ENCODE results near the gene CHIA.
A peak's percentile ranks its signal among the peaks of the same experiment; 100 is the strongest.
"Not testable (repeated sequence)": the region's sequence is repeated elsewhere in the genome, so short reads cannot be mapped to it uniquely, and the experiment has no call there.

Gene CHIA

DNA sequence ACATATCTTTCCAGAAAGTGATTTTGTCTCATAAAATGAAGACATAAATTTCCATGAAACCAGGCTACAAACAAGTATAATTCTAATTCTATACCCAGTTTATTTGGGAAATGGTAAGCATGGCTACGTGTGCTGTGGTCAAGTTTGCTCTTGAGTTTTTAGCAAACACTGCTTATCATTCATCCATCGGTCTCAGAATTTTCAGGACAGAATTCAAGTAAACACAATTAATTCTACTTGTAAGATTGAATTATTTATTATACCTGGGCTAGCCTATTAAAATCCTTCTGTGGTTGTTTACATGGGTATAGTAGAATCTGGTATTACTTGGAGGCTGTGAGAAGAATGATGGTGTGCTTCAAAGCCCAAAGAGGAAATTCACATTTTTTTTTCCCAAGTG is 68.3 kb downstream of the CHIA start:
- no peak overlapping the region for H3K4me3 ChIP-seq (ENCODE audit: control insufficient read depth, low read depth, low read length)
- TF ChIP-seq, protein P1, sequence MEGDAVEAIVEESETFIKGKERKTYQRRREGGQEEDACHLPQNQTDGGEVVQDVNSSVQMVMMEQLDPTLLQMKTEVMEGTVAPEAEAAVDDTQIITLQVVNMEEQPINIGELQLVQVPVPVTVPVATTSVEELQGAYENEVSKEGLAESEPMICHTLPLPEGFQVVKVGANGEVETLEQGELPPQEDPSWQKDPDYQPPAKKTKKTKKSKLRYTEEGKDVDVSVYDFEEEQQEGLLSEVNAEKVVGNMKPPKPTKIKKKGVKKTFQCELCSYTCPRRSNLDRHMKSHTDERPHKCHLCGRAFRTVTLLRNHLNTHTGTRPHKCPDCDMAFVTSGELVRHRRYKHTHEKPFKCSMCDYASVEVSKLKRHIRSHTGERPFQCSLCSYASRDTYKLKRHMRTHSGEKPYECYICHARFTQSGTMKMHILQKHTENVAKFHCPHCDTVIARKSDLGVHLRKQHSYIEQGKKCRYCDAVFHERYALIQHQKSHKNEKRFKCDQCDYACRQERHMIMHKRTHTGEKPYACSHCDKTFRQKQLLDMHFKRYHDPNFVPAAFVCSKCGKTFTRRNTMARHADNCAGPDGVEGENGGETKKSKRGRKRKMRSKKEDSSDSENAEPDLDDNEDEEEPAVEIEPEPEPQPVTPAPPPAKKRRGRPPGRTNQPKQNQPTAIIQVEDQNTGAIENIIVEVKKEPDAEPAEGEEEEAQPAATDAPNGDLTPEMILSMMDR (conservative IDR thresholded peaks at IDR 0.05; ENCODE audit: control insufficient read depth, insufficient read depth, low read depth, low read length) = no peak
- DNase-seq (ENCODE audit: low read depth) = no peak

DNA sequence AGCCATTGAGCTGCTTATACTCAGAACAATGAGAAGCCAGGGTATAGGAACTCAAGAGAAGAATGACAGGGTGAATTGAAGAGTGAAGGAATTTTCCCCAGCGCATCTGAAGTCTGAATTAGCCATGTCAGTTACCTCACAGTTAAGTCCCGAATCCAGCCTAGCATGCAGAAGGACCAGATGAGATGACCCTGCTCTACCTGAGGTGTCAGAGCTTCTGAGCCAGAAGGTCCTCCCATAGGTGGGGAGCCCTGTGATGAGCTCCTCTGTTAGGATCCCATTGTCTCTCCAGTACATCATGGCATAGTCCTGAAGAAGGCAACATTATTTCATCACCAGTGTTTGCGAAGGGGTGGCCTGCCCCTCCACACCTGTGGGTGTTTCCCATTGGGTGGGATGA is 68.7 kb downstream of the CHIA start:
- TF ChIP-seq, protein P1 (conservative IDR thresholded peaks at IDR 0.05; ENCODE audit: control insufficient read depth, insufficient read depth, low read depth, low read length) = no peak
- H3K4me3 ChIP-seq (ENCODE audit: control insufficient read depth, low read depth, low read length) = no peak overlapping the region

DNA sequence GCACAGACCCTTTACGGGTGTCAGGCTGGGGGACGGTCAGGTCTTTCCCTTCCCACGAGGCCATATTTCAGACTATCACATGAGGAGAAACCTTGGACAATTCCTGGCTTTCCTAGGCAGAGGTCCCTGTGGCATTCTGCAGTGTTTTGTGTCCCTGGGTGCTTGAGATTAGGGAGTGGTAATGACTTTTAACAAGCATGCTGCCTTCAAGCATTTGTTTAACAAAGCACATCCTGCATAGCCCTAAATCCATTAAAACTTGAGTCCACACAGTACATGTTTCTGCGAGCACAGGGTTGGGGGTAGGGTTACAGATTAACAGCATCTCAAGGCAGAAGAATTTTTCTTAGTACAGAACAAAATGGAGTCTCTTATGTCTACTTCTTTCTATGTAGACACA is 69.6 kb downstream of the CHIA start:
- DNase-seq (ENCODE audit: low read depth); H3K4me3 ChIP-seq (ENCODE audit: control insufficient read depth, low read depth, low read length): not testable (repeated sequence)

More for the DNA sequence above, 68.7 kb downstream of the CHIA start:
- no peak for DNase-seq (ENCODE audit: low read depth)

DNA sequence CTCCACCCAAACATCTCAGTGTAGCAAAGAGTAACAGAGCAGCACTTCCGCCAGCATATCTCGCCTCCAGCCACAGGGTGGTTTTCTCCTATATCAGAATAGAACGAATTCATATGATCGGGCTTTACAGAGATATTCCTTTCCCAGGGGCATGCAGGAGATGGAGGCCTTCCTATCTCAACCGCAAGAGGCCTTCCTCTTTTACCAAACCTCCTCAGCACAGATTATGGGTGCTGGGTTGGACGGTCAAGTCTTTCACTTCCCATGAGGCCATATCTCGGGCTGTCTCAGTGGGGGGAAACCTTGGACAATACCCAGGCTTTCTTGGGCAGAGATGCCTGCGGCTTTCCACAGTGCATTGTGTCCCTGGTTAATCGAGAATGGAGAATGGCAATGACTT is 71.1 kb downstream of the CHIA start:
- TF ChIP-seq, protein P1 (conservative IDR thresholded peaks at IDR 0.05; ENCODE audit: control insufficient read depth, insufficient read depth, low read depth, low read length) = no peak
- no peak overlapping the region for H3K4me3 ChIP-seq (ENCODE audit: control insufficient read depth, low read depth, low read length)
- no peak for DNase-seq (ENCODE audit: low read depth)

DNA sequence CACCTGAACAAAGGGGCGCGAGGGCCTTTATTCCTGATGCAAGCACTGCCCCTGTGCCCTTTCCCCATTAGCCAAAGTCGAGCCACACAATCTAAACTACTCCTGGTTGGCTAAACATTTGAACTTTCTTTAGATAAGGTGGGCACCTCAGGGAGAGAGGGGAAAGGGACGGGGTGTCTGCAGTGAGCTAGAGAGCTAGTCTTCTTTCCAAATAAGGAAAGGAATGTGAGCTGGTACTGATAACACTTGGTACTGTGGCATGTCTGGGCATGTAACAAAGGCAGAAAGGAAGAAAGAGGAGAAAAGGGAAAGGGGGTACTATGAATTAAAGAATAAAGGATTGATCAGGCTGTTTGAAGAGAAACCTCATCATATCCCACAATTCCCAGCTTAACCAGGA is 74.0 kb downstream of the CHIA start:
- TF ChIP-seq, protein P1 (conservative IDR thresholded peaks at IDR 0.05; ENCODE audit: control insufficient read depth, insufficient read depth, low read depth, low read length) = no peak
- H3K4me3 ChIP-seq (ENCODE audit: control insufficient read depth, low read depth, low read length) = no peak overlapping the region
- DNase-seq (ENCODE audit: low read depth) = no peak

DNA sequence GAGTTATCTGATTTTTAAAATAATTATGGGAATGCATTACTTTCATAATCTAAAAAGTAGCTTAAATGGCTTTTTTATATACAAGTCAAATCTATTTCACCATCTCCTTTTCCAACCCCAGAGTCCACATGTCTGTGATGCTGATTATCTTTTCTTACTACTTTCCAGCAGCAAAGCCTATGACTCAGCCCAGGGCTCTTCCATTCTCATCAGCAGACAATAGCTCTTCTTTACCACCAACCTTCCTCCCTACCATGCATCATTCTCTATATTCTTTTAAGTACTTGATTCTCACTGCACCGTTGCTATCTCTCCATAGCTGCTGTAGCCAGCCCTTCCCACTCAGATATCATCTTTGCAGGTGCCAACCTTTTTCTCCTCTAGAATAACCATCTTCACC is 75.6 kb downstream of the CHIA start:
- TF ChIP-seq, protein P1 (conservative IDR thresholded peaks at IDR 0.05; ENCODE audit: control insufficient read depth, insufficient read depth, low read depth, low read length) = no peak
- H3K4me3 ChIP-seq (ENCODE audit: control insufficient read depth, low read depth, low read length) = no peak overlapping the region
- peak; percentile 42 for DNase-seq (ENCODE audit: low read depth)

DNA sequence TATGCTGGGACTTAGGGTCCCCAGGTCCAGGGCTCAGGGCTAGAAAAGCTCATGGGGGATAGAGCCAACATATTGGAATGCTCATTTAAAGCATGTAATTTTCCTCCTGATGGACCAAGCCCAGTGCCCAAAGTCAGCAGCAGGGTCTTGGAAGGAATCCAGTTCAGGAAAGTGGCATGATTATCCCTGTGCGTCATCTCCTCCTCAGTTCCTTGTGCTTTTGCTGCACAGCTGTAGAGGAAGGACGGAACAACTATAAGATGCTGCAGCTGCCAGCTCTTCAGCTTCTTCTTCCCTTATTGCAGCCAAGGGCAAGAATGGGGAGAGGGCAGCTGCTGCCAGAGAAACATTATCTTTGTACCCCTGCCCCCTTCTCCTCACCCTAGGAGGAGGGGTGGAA is 78.5 kb downstream of the CHIA start:
- TF ChIP-seq, protein P1 (conservative IDR thresholded peaks at IDR 0.05; ENCODE audit: control insufficient read depth, insufficient read depth, low read depth, low read length) = no peak
- no peak for DNase-seq (ENCODE audit: low read depth)

More for the DNA sequence above, 78.5 kb downstream of the CHIA start:
- no peak overlapping the region for H3K4me3 ChIP-seq (ENCODE audit: control insufficient read depth, low read depth, low read length)

Measured in fibroblast of mammary gland (primary cell).